GM10847 (cell line): ENCODE data around the gene ACKR3.

Experiments used
- POLR2A ChIP-seq: IDR thresholded peaks from 2 replicates; pipeline ENCODE4 v1.6.1; 2011; ENCODE audit not compliant: insufficient read length; ENCODE audit errors: extremely low read depth

The ACKR3 gene

GRCh38 chr2:236557306-236558030 is 12.2 kb upstream of the ACKR3 start:
- no peak for TF ChIP-seq POLR2A

GRCh38 chr2:236558036-236558435 is 11.6 kb upstream of the ACKR3 start:
- no peak for TF ChIP-seq POLR2A

- no peak for TF ChIP-seq POLR2A
Observed at GRCh38 chr2:236558993-236559978, 10.3 kb upstream of the ACKR3 start.

- no peak for TF ChIP-seq POLR2A
Observed at GRCh38 chr2:236561874-236562273, 7.8 kb upstream of the ACKR3 start.

GRCh38 chr2:236562434-236562833 is 7.2 kb upstream of the ACKR3 start:
- no peak for TF ChIP-seq POLR2A

GRCh38 chr2:236563953-236564352 is 5.7 kb upstream of the ACKR3 start:
- no peak for TF ChIP-seq POLR2A

GRCh38 chr2:236565212-236565611 is 4.4 kb upstream of the ACKR3 start:
- TF ChIP-seq POLR2A: no peak

GRCh38 chr2:236565879-236566402 is 3.7 kb upstream of the ACKR3 start:
- no peak for TF ChIP-seq POLR2A

- no peak for TF ChIP-seq POLR2A
Observed at GRCh38 chr2:236566596-236566995, 3.0 kb upstream of the ACKR3 start.

GRCh38 chr2:236568068-236568921 is 1.3 kb upstream of the ACKR3 start:
- no peak for TF ChIP-seq POLR2A

- no peak for TF ChIP-seq POLR2A
Observed at GRCh38 chr2:236568922-236569572, 578 bp upstream of the ACKR3 start.

GRCh38 chr2:236570081-236570868 is 650 bp downstream of the ACKR3 start:
- TF ChIP-seq POLR2A: no peak

GRCh38 chr2:236571145-236571544 is 1.5 kb downstream of the ACKR3 start:
- TF ChIP-seq POLR2A: no peak

- TF ChIP-seq POLR2A: no peak
Observed at GRCh38 chr2:236572482-236572881, 2.9 kb downstream of the ACKR3 start.
